IMR-90 (cell line): ENCODE measurements around the gene BCL2. TPM values are rescaled to one million over a fixed set of nuclear protein-coding genes. Genes with fewer than 3 reads are reported as not detected.

Experiments used
- ATAC-seq: fragments of 200-7000 bp; cut with Tn5 transposase; 2 replicates; pipeline ENCODE4 v1.9.1; 2020; ENCODE audit warnings: low read depth, mild to moderate bottlenecking, moderate library complexity
- BruUV-seq: library from RNA; stranded (reverse); fragments of 400-500 nt; replicated peaks from 2 replicates; lab custom pipeline; 2021; lab: Mats Ljungman, UMichigan
- CTCF ChIA-PET: fragments of 300-600 bp; formaldehyde crosslinking; extraction: SDS; loops from one replicate; lab custom pipeline; 2021; ENCODE audit warnings: antibody characterized with exemption; lab: Yijun Ruan, JAX
- POLR2A ChIA-PET: fragments of 300-600 bp; sonication (Branson Sonifier 250); formaldehyde crosslinking; loops from one replicate; lab custom pipeline; 2022; ENCODE audit warnings: antibody characterized with exemption; ENCODE audit not compliant: unreplicated experiment; lab: Charles Lee
- DNase-seq: peaks from one replicate; pipeline ENCODE4 v3.0.0; 2013
- H2AFZ ChIP-seq: replicated peaks from 2 replicates; pipeline ENCODE3; 2013; ENCODE audit warnings: low read length, mild to moderate bottlenecking; ENCODE audit not compliant: poor library complexity
- H2AK5ac ChIP-seq: 2 replicates; pipeline ENCODE4 v1.6.1; 2013; ENCODE audit warnings: low read depth, low read length, inconsistent platforms
- H2AK9ac ChIP-seq: replicated peaks from 2 replicates; pipeline ENCODE3; 2013; ENCODE audit warnings: mild to moderate bottlenecking, low read depth, low read length, moderate library complexity; ENCODE audit not compliant: poor library complexity
- H2BK120ac ChIP-seq: 2 replicates; pipeline ENCODE4 v1.6.1; 2013; ENCODE audit warnings: low read depth, low read length, inconsistent platforms
- H2BK15ac ChIP-seq: 3 replicates; pipeline ENCODE4 v1.6.1; 2013; ENCODE audit warnings: low read depth, low read length, inconsistent platforms
- H2BK20ac ChIP-seq: 2 replicates; pipeline ENCODE4 v1.6.1; 2013; ENCODE audit warnings: low read depth, mild to moderate bottlenecking, inconsistent platforms, low read length, moderate library complexity
- H2BK5ac ChIP-seq: 2 replicates; pipeline ENCODE4 v1.6.1; 2013; ENCODE audit warnings: mild to moderate bottlenecking, low read depth, low read length, inconsistent platforms; ENCODE audit not compliant: poor library complexity, severe bottlenecking
- H3K14ac ChIP-seq: replicated peaks from 2 replicates; pipeline ENCODE4 v1.6.1; 2013; ENCODE audit warnings: low read depth, low read length, inconsistent platforms
- H3K18ac ChIP-seq: 2 replicates; pipeline ENCODE4 v1.6.1; 2013; ENCODE audit warnings: low read depth, low read length, control low read depth
- H3K23ac ChIP-seq: 2 replicates; pipeline ENCODE4 v1.6.1; 2013; ENCODE audit warnings: low read depth, low read length, inconsistent platforms
- H3K27ac ChIP-seq: 2 replicates; pipeline ENCODE4 v1.5.1; 2013; ENCODE audit warnings: mild to moderate bottlenecking, control low read depth, low read length; ENCODE audit not compliant: insufficient read depth
- H3K27me3 ChIP-seq: 2 replicates; pipeline ENCODE4 v1.6.1; 2013; ENCODE audit warnings: low read length; ENCODE audit not compliant: control insufficient read depth, insufficient read depth
- H3K36me3 ChIP-seq: 2 replicates; pipeline ENCODE4 v1.6.1; 2013; ENCODE audit warnings: low read length, mixed read lengths; ENCODE audit not compliant: control insufficient read depth, insufficient read depth
- H3K4ac ChIP-seq: 2 replicates; pipeline ENCODE4 v1.6.1; 2013; ENCODE audit warnings: low read depth, low read length, inconsistent platforms
- H3K4me1 ChIP-seq: 2 replicates; pipeline ENCODE4 v1.6.1; 2013; ENCODE audit warnings: low read length, mixed read lengths; ENCODE audit not compliant: control insufficient read depth, insufficient read depth
- H3K4me2 ChIP-seq: 2 replicates; pipeline ENCODE4 v1.6.1; 2013; ENCODE audit warnings: low read depth, mild to moderate bottlenecking, control low read depth, low read length, moderate library complexity
- H3K4me3 ChIP-seq: 2 replicates; pipeline ENCODE4 v1.5.1; 2013; ENCODE audit warnings: low read depth, mild to moderate bottlenecking, control low read depth, low read length, moderate library complexity; ENCODE audit not compliant: insufficient read depth
- H3K56ac ChIP-seq: 2 replicates; pipeline ENCODE4 v1.6.1; 2013; ENCODE audit warnings: low read length, inconsistent platforms; ENCODE audit not compliant: insufficient read depth; ENCODE audit errors: extremely low read depth
- H3K79me1 ChIP-seq, 2 experiments: 2 replicates each; pipeline ENCODE4 v1.6.1; 2013; ENCODE audit warnings: low read length in 2 of 2, inconsistent platforms in 1 of 2, low read depth in 1 of 2
- H3K9ac ChIP-seq: 2 replicates; pipeline ENCODE4 v1.6.1; 2013; ENCODE audit warnings: low read depth, low read length, control low read depth
- H3K9me1 ChIP-seq: 2 replicates; pipeline ENCODE4 v1.6.1; 2013; ENCODE audit warnings: low read length, inconsistent platforms; ENCODE audit not compliant: insufficient read depth
- H3K9me3 ChIP-seq: 2 replicates; pipeline ENCODE4 v1.6.1; 2013; ENCODE audit warnings: low read length; ENCODE audit not compliant: control insufficient read depth, insufficient read depth
- H4K20me1 ChIP-seq: 2 replicates; pipeline ENCODE4 v1.6.1; 2013; ENCODE audit warnings: low read length, inconsistent platforms; ENCODE audit not compliant: insufficient read depth
- H4K5ac ChIP-seq: 2 replicates; pipeline ENCODE4 v1.6.1; 2013; ENCODE audit warnings: mild to moderate bottlenecking, low read depth, low read length, control low read depth
- H4K8ac ChIP-seq, 2 experiments: 2 replicates each; pipeline ENCODE4 v1.6.1; 2013; ENCODE audit warnings: low read depth in 2 of 2, low read length in 2 of 2, control low read depth in 1 of 2, inconsistent platforms in 1 of 2
- H4K91ac ChIP-seq: 2 replicates; pipeline ENCODE4 v1.6.1; 2013; ENCODE audit warnings: low read depth, low read length, inconsistent platforms; ENCODE audit not compliant: insufficient read depth
- BHLHE40 ChIP-seq: fragments of 150-350 bp; IDR thresholded peaks from 2 replicates; pipeline ENCODE4 v1.6.1; 2016; ENCODE audit warnings: mild to moderate bottlenecking, low read depth, low read length
- CEBPB ChIP-seq: IDR thresholded peaks from 2 replicates; pipeline ENCODE4 v1.6.1; 2012; ENCODE audit warnings: low read depth, low read length, improper control_type of control experiment
- CHD1 ChIP-seq: IDR thresholded peaks from 2 replicates; pipeline ENCODE4 v1.6.1; 2012; ENCODE audit warnings: low read depth, low read length, improper control_type of control experiment
- FOS ChIP-seq: fragments of 150-350 bp; IDR thresholded peaks from 2 replicates; pipeline ENCODE4 v1.6.1; 2016; ENCODE audit warnings: low read depth, low read length
- MAFK ChIP-seq: IDR thresholded peaks from 2 replicates; pipeline ENCODE4 v1.6.1; 2012; ENCODE audit warnings: low read depth, low read length, improper control_type of control experiment
- MAZ ChIP-seq: IDR thresholded peaks from 2 replicates; pipeline ENCODE4 v1.6.1; 2012; ENCODE audit warnings: low read depth, mild to moderate bottlenecking, low read length, improper control_type of control experiment, moderate library complexity, borderline replicate concordance
- MXI1 ChIP-seq: IDR thresholded peaks from 2 replicates; pipeline ENCODE4 v1.6.1; 2012; ENCODE audit warnings: low read depth, mild to moderate bottlenecking, low read length, moderate library complexity, borderline replicate concordance
- NFE2L2 ChIP-seq: fragments of 150-350 bp; IDR thresholded peaks from 2 replicates; pipeline ENCODE4 v1.6.1; 2016; ENCODE audit warnings: low read depth, mild to moderate bottlenecking, low read length
- RCOR1 ChIP-seq: IDR thresholded peaks from 2 replicates; pipeline ENCODE4 v1.6.1; 2012; ENCODE audit warnings: mild to moderate bottlenecking, low read length, improper control_type of control experiment; ENCODE audit not compliant: insufficient replicate concordance
- RFX5 ChIP-seq: IDR thresholded peaks from 2 replicates; pipeline ENCODE4 v1.8.0; 2012; ENCODE audit warnings: low read depth, mild to moderate bottlenecking, low read length, moderate library complexity
- WGBS, 2 experiments: methylation state at CpG; one replicate each; pipeline versions ENCODE4 v1.1.5 to v1.1.7; 2013; ENCODE audit warnings: missing lambda C conversion rate in 2 of 2; ENCODE audit not compliant: insufficient read length in 1 of 2; ENCODE audit errors: extremely low coverage in 2 of 2; 5-methylcytosine and 5-hydroxymethylcytosine counted together
- dilution Hi-C: fragments of 300-500 bp; cut with HindIII; formaldehyde crosslinking; loops from one replicate; pipeline ENCODE4 v1.14.3; 2018; ENCODE audit warnings: low sequenced_read_pairs; ENCODE audit not compliant: unreplicated experiment
- in situ Hi-C: fragments of 300-500 bp; cut with MboI; formaldehyde crosslinking; loops from 3 replicates; pipeline ENCODE4 v1.14.3; 2019; ENCODE audit warnings: low sequenced_read_pairs, inconsistent platforms, mixed read lengths
- intact Hi-C: fragments of 100-400 bp; cut with micrococcal nuclease; formaldehyde crosslinking; loops from 2 replicates; pipeline ENCODE4 v1.10.0; 2022
- polyA plus RNA-seq, 3 experiments: library from polyadenylated mRNA; depleted of rRNA; stranded (reverse); fragments of >200 nt; gene quantifications; 2 replicates each; pipeline ENCODE4 v1.2.3, GENCODE V29; 2012; ENCODE audit warnings: low replicate concordance in 1 of 3
- total RNA-seq: library from RNA; depleted of rRNA; stranded (reverse); fragments of >200 nt; gene quantifications from 2 replicates; pipeline ENCODE4 v1.2.3, GENCODE V29; 2012
- TF ChIP-seq, protein P1 (sequence below): conservative IDR thresholded peaks from 2 replicates; pipeline ENCODE4 v1.5.1; 2012; ENCODE audit warnings: mild to moderate bottlenecking, low read depth, low read length, improper control_type of control experiment

The BCL2 gene
- total and polyA plus RNA-seq, 2 of the 4 experiments (the other 2 are of a cell fraction) = 0.24 to 0.54 TPM

DNA sequence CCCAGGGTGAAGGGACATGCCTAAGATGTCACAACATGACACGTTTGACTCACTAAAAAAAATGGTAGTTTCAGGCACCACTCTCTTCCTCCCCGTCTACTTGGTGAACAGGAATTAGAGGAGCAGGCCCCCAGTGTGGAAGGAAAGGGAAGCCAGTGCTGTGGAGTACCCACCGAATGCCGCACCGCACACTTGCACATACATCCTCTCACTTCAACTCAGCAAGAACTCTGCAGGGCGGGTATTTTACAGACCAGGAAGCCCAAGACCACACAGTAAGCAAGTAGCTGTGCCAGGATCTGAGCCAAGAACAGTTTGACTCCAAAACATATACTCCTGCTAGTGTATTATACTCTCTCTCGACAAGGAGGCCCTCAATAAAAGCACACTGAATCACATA, 69.8 kb downstream of the BCL2 start:
- POLR2A ChIA-PET = no interaction called here
- no TSS peak for BruUV-seq
- Histone ChIP-seq H3K23ac (no peak overlapping the region), H2BK5ac (no peak overlapping the region), H2BK15ac (no peak overlapping the region), H3K27me3 (peaks cover 9% of the 10 kb centered on the region), H4K20me1 (no peaks in the 10 kb centered on the region), H3K9ac (no peak overlapping the region), H3K18ac (no peak overlapping the region), H3K14ac (no peak overlapping the region), H2AK9ac (no peak overlapping the region), H3K4me2 (no peak overlapping the region), H4K8ac (no peak overlapping the region), H2AK5ac (no peak overlapping the region), H3K79me1 (no peaks in the 10 kb centered on the region), H4K91ac (no peak overlapping the region), H3K4me3 (no peak overlapping the region), H3K9me1 (no peaks in the 10 kb centered on the region), H3K9me3 (no peaks in the 10 kb centered on the region), H2BK120ac (no peak overlapping the region), H3K27ac (no peak overlapping the region), H4K5ac (no peak overlapping the region), H3K4ac (no peak overlapping the region), H3K36me3 (no peaks in the 10 kb centered on the region), H2BK20ac (no peak overlapping the region), H3K4me1 (peaks cover 5% of the 10 kb centered on the region), H3K56ac (no peak overlapping the region), H2AFZ (no peak overlapping the region)
- in situ Hi-C loops (no loop called here), intact Hi-C loops (loop anchor here (5.0 kb wide), 1 partner anchor 73 kb away; no protein-coding TSS in a partner anchor), dilution Hi-C loops (no loop called here)
- DNase-seq = no peak
- ATAC-seq = no peak
- WGBS, 2 experiments = no CpG with 5 or more reads among the region's 7 CpGs
- CTCF ChIA-PET = no interaction called here
- TF ChIP-seq MAZ (no peak), MAFK (no peak), CEBPB (no peak), CHD1 (no peak), RCOR1 (no peak), BHLHE40 (no peak), MXI1 (no peak), FOS (no peak), RFX5 (no peak), NFE2L2 (no peak)
- TF ChIP-seq, protein P1, sequence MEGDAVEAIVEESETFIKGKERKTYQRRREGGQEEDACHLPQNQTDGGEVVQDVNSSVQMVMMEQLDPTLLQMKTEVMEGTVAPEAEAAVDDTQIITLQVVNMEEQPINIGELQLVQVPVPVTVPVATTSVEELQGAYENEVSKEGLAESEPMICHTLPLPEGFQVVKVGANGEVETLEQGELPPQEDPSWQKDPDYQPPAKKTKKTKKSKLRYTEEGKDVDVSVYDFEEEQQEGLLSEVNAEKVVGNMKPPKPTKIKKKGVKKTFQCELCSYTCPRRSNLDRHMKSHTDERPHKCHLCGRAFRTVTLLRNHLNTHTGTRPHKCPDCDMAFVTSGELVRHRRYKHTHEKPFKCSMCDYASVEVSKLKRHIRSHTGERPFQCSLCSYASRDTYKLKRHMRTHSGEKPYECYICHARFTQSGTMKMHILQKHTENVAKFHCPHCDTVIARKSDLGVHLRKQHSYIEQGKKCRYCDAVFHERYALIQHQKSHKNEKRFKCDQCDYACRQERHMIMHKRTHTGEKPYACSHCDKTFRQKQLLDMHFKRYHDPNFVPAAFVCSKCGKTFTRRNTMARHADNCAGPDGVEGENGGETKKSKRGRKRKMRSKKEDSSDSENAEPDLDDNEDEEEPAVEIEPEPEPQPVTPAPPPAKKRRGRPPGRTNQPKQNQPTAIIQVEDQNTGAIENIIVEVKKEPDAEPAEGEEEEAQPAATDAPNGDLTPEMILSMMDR = no peak
